ENCODE results near the gene MARF1. TPM values are rescaled to one million over a fixed set of nuclear protein-coding genes. Genes with fewer than 3 reads are reported as not detected.
"Not testable (repeated sequence)": the region's sequence is repeated elsewhere in the genome, so short reads cannot be mapped to it uniquely, and the experiment has no call there.

MARF1 gene
- total RNA-seq (10 to 100 TPM; 47.0 to 57.3 (median 52.3) TPM), polyA plus RNA-seq (15.8 TPM)
- long read RNA-seq, donor 1, full-length matches to known transcripts, result 3 of 16 reads
- long read RNA-seq, donor 1, partial matches to known transcripts, result 7 of 16 reads
- long read RNA-seq, donor 1, other reads (novel, unspliced or antisense), result 6 of 16 reads
- long read RNA-seq, donor 2, partial matches to known transcripts, result 0 of 4 reads
- long read RNA-seq, donor 2, other reads (novel, unspliced or antisense), result 2 of 4 reads
- long read RNA-seq, donor 3, full-length matches to known transcripts, result 2 of 16 reads
- long read RNA-seq, donor 3, partial matches to known transcripts, result 7 of 16 reads
- long read RNA-seq, donor 3, other reads (novel, unspliced or antisense), result 7 of 16 reads
- long read RNA-seq, donor 4, full-length matches to known transcripts, result 3 of 6 reads
- long read RNA-seq, donor 4, partial matches to known transcripts, result 1 of 6 reads
- long read RNA-seq, donor 4, other reads (novel, unspliced or antisense), result 2 of 6 reads

GRCh38 chr16:15643048-15643945 lies at the start of gene MARF1:
Gene MARF1 (minus strand): TSS chr16:15643154. CDS start chr16:15639233, 3,921 bp downstream.
- intact Hi-C loops (cut with DNase I), result no loop called here
- Histone ChIP-seq H3K4me1 (ENCODE audit: control insufficient read depth, insufficient read depth, low read length) (peaks cover 4% of the 10 kb centered on the region), H3K27ac (ENCODE audit: low read length) (peak within 1 kb of the TSS; percentile 100), H3K27me3 (ENCODE audit: control insufficient read depth, insufficient read depth) (no peaks in the 10 kb centered on the region), H3K9me3 (ENCODE audit: control insufficient read depth, low read length) (no peaks in the 10 kb centered on the region), H3K4me3 (ENCODE audit: low read length) (peak within 1 kb of the TSS; percentile 86)
- DNase-seq (peak; percentile 99 to 100 (median 100)), ATAC-seq (peak; percentile 98 to 99)
- under 1% methylated on average over 58 of the region's 58 CpGs for WGBS

- H3K9me3 ChIP-seq (ENCODE audit: control insufficient read depth, low read length); H3K27ac ChIP-seq (ENCODE audit: low read length); H3K4me1 ChIP-seq (ENCODE audit: control insufficient read depth, insufficient read depth, low read length); H3K27me3 ChIP-seq (ENCODE audit: control insufficient read depth, insufficient read depth); ATAC-seq; DNase-seq; H3K4me3 ChIP-seq (ENCODE audit: low read length); intact Hi-C loops (cut with DNase I): not testable (repeated sequence)
- 98% methylated on average over 1 of the region's 1 CpG for WGBS
These were observed 49.6 kb upstream of the MARF1 start for GRCh38 chr16:15692508-15692907.

- no peak for ATAC-seq
- WGBS, result 87% methylated on average over 10 of the region's 10 CpGs
- H3K27ac ChIP-seq (ENCODE audit: low read length), result no peak overlapping the region
These were observed 48.1 kb upstream of the MARF1 start for GRCh38 chr16:15691046-15691445.

GRCh38 chr16:15690296-15690695 lies 47.3 kb upstream of the MARF1 start:
- WGBS, result 92% methylated on average over 3 of the region's 3 CpGs
- Histone ChIP-seq H3K9me3 (ENCODE audit: control insufficient read depth, low read length) (no peaks in the 10 kb centered on the region), H3K27me3 (ENCODE audit: control insufficient read depth, insufficient read depth) (no peaks in the 10 kb centered on the region), H3K4me3 (ENCODE audit: low read length) (no peak overlapping the region), H3K4me1 (ENCODE audit: control insufficient read depth, insufficient read depth, low read length) (no peaks in the 10 kb centered on the region), H3K27ac (ENCODE audit: low read length) (no peak overlapping the region)
- ATAC-seq, result no peak
- DNase-seq, result no peak
- intact Hi-C loops (cut with DNase I), result no loop called here

More at GRCh38 chr16:15691046-15691445, 48.1 kb upstream of the MARF1 start:
- H3K27me3 ChIP-seq (ENCODE audit: control insufficient read depth, insufficient read depth), result no peaks in the 10 kb centered on the region
- H3K4me1 ChIP-seq (ENCODE audit: control insufficient read depth, insufficient read depth, low read length), result no peaks in the 10 kb centered on the region
- no peak overlapping the region for H3K4me3 ChIP-seq (ENCODE audit: low read length)
- H3K9me3 ChIP-seq (ENCODE audit: control insufficient read depth, low read length), result no peaks in the 10 kb centered on the region
- no peak for DNase-seq
- intact Hi-C loops (cut with DNase I), result no loop called here

GRCh38 chr16:15689290-15689689 lies 46.3 kb upstream of the MARF1 start:
- intact Hi-C loops (cut with DNase I), result no loop called here
- H3K27ac ChIP-seq (ENCODE audit: low read length), result no peak overlapping the region
- no peaks in the 10 kb centered on the region for H3K9me3 ChIP-seq (ENCODE audit: control insufficient read depth, low read length)
- WGBS, result 98% methylated on average over 3 of the region's 3 CpGs
- H3K27me3 ChIP-seq (ENCODE audit: control insufficient read depth, insufficient read depth), result no peaks in the 10 kb centered on the region
- no peaks in the 10 kb centered on the region for H3K4me1 ChIP-seq (ENCODE audit: control insufficient read depth, insufficient read depth, low read length)
- DNase-seq (no peak), ATAC-seq (no peak)
- H3K4me3 ChIP-seq (ENCODE audit: low read length), result no peak overlapping the region

GRCh38 chr16:15686287-15686686 lies 43.3 kb upstream of the MARF1 start:
- H3K9me3 ChIP-seq (ENCODE audit: control insufficient read depth, low read length), result no peaks in the 10 kb centered on the region
- no peaks in the 10 kb centered on the region for H3K4me1 ChIP-seq (ENCODE audit: control insufficient read depth, insufficient read depth, low read length)
- intact Hi-C loops (cut with DNase I), result no loop called here
- no peak overlapping the region for H3K4me3 ChIP-seq (ENCODE audit: low read length)
- H3K27ac ChIP-seq (ENCODE audit: low read length), result no peak overlapping the region
- DNase-seq (no peak), ATAC-seq (no peak)
- WGBS, result 93% methylated on average over 2 of the region's 2 CpGs
- no peaks in the 10 kb centered on the region for H3K27me3 ChIP-seq (ENCODE audit: control insufficient read depth, insufficient read depth)

- Histone ChIP-seq H3K27ac (ENCODE audit: low read length) (no peak overlapping the region), H3K4me1 (ENCODE audit: control insufficient read depth, insufficient read depth, low read length) (no peaks in the 10 kb centered on the region), H3K4me3 (ENCODE audit: low read length) (no peak overlapping the region), H3K9me3 (ENCODE audit: control insufficient read depth, low read length) (no peaks in the 10 kb centered on the region), H3K27me3 (ENCODE audit: control insufficient read depth, insufficient read depth) (no peaks in the 10 kb centered on the region)
- DNase-seq (no peak), ATAC-seq (peak in 1 of 2 donors; percentile 54)
- intact Hi-C loops (cut with DNase I), result no loop called here
- WGBS, result 62% methylated on average over 7 of the region's 7 CpGs
These were observed 39.2 kb upstream of the MARF1 start for GRCh38 chr16:15682105-15682570.

- Histone ChIP-seq H3K4me3 (ENCODE audit: low read length) (no peak overlapping the region), H3K9me3 (ENCODE audit: control insufficient read depth, low read length) (no peaks in the 10 kb centered on the region), H3K4me1 (ENCODE audit: control insufficient read depth, insufficient read depth, low read length) (peaks cover 6% of the 10 kb centered on the region), H3K27me3 (ENCODE audit: control insufficient read depth, insufficient read depth) (no peaks in the 10 kb centered on the region), H3K27ac (ENCODE audit: low read length) (no peak overlapping the region)
- intact Hi-C loops (cut with DNase I), result no loop called here
- DNase-seq (no peak), ATAC-seq (no peak)
- WGBS, result 97% methylated on average over 5 of the region's 5 CpGs
These were observed 34.5 kb upstream of the MARF1 start for GRCh38 chr16:15677447-15677846.

GRCh38 chr16:15676506-15676905 lies 33.6 kb upstream of the MARF1 start:
- DNase-seq (no peak), ATAC-seq (no peak)
- intact Hi-C loops (cut with DNase I), result no loop called here
- Histone ChIP-seq H3K27ac (ENCODE audit: low read length) (no peak overlapping the region), H3K9me3 (ENCODE audit: control insufficient read depth, low read length) (no peaks in the 10 kb centered on the region), H3K4me1 (ENCODE audit: control insufficient read depth, insufficient read depth, low read length) (peaks cover 6% of the 10 kb centered on the region), H3K27me3 (ENCODE audit: control insufficient read depth, insufficient read depth) (no peaks in the 10 kb centered on the region), H3K4me3 (ENCODE audit: low read length) (no peak overlapping the region)
- WGBS, result 81% methylated on average over 10 of the region's 10 CpGs

GRCh38 chr16:15674571-15674970 lies 31.6 kb upstream of the MARF1 start:
- H3K9me3 ChIP-seq (ENCODE audit: control insufficient read depth, low read length), result no peaks in the 10 kb centered on the region
- no peak for ATAC-seq
- no peak for DNase-seq
- no peak overlapping the region for H3K27ac ChIP-seq (ENCODE audit: low read length)
- H3K4me3 ChIP-seq (ENCODE audit: low read length), result no peak overlapping the region
- peaks cover 6% of the 10 kb centered on the region for H3K4me1 ChIP-seq (ENCODE audit: control insufficient read depth, insufficient read depth, low read length)
- intact Hi-C loops (cut with DNase I), result no loop called here
- no peaks in the 10 kb centered on the region for H3K27me3 ChIP-seq (ENCODE audit: control insufficient read depth, insufficient read depth)
- WGBS, result 94% methylated on average over 7 of the region's 7 CpGs
